Endothelial cell (in vitro differentiated cells): ENCODE data around the gene RCL1. TPM values are rescaled to one million over a fixed set of nuclear protein-coding genes. Genes with fewer than 3 reads are reported as not detected.

ENCODE experiments used
- DNase-seq: peaks from one replicate; pipeline ENCODE4 v3.0.0; 2021; ENCODE audit warnings: low spot score
- H3K27ac Mint-ChIP-seq: one replicate; pipeline ENCODE4 v1.8.0; 2021; ENCODE audit warnings: mixed read lengths, inconsistent platforms; ENCODE audit not compliant: unreplicated experiment
- H3K27me3 Mint-ChIP-seq: one replicate; pipeline ENCODE4 v1.8.0; 2021; ENCODE audit warnings: mild to moderate bottlenecking, moderate library complexity, mixed read lengths, inconsistent platforms; ENCODE audit not compliant: unreplicated experiment
- H3K36me3 Mint-ChIP-seq: one replicate; pipeline ENCODE4 v1.8.0; 2021; ENCODE audit warnings: mild to moderate bottlenecking, low read depth, mixed read lengths, inconsistent platforms; ENCODE audit not compliant: unreplicated experiment
- H3K4me1 Mint-ChIP-seq: one replicate; pipeline ENCODE4 v1.8.0; 2021; ENCODE audit warnings: mild to moderate bottlenecking, mixed read lengths, inconsistent platforms; ENCODE audit not compliant: unreplicated experiment
- H3K4me3 Mint-ChIP-seq: one replicate; pipeline ENCODE4 v1.8.0; 2021; ENCODE audit warnings: mild to moderate bottlenecking, mixed read lengths, inconsistent platforms; ENCODE audit not compliant: unreplicated experiment
- H3K9me3 Mint-ChIP-seq: one replicate; pipeline ENCODE4 v1.8.0; 2021; ENCODE audit warnings: mixed read lengths, inconsistent platforms; ENCODE audit not compliant: unreplicated experiment
- CTCF ChIP-seq: fragments of 200-600 bp; sonication (generic); IDR thresholded peaks from one replicate; pipeline ENCODE4 v1.5.0; 2021; ENCODE audit warnings: antibody characterized with exemption; ENCODE audit not compliant: unreplicated experiment
- microRNA-seq: library from miRNA; unstranded; fragments of <30 nt; microRNA quantifications from one replicate; pipeline ENCODE4, GENCODE V29; 2020; ENCODE audit not compliant: unreplicated experiment
- total RNA-seq: library from RNA; stranded (reverse); fragmentation: NEBNext Ultra II Directional; extraction: Animal tissue kit (Norgen Biotek cat#: 25700); gene quantifications from one replicate; pipeline ENCODE4 v1.2.1, GENCODE V29; 2021; ENCODE audit not compliant: unreplicated experiment

RCL1 gene
- total RNA-seq, 1 donor from 2014 or later, result 12.2 TPM

DNA sequence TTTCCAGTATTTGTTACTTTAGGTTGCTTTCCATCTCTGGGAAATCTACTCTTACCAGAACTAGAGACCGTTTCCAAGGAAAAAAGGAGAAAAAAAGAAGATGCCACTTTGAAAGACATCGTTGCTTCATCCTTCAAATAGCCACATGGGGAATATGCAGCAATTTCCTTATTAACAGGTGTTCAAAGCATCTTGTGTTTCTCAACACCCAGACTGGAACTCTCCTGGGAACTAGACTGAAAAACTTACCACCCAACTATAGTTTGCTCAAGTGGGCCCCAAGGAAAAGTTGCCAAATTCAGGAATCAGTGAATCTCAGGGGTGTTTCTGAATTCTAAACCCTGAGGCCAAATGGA is 112.4 kb downstream of the RCL1 start:
- Mint-ChIP-seq H3K27me3 (no peaks in the 10 kb centered on the region), H3K9me3 (no peaks in the 10 kb centered on the region), H3K27ac (no peak overlapping the region), H3K4me1 (no peaks in the 10 kb centered on the region), H3K36me3 (no peaks in the 10 kb centered on the region), H3K4me3 (no peak overlapping the region)
- no peak for TF ChIP-seq CTCF
- DNase-seq, result no peak

Small RNAs within 50 kb of the gene (microRNA-seq; reads per million reads assigned to microRNA genes)
- 3.6 reads per million, percentile 42 among the genes with 10 or more reads in this experiment for gene MIR101-2

Other genes with a start within 250 kb of the RCL1 start
- gene PLPP6, start 130.7 kb upstream of the RCL1 start, total RNA-seq, result 7.7 TPM
- gene SPATA6L, start 126.5 kb upstream of the RCL1 start, total RNA-seq, result 6.7 TPM
- gene CDC37L1, start 113.4 kb upstream of the RCL1 start, total RNA-seq, result 10.7 TPM
- gene AK3, start 51.7 kb upstream of the RCL1 start, total RNA-seq, result 29.2 TPM
- 9.4 TPM for gene JAK2, start 192.3 kb downstream of the RCL1 start, total RNA-seq